K562 (cell line): ENCODE measurements around the gene UPK2. TPM values are rescaled to one million over a fixed set of nuclear protein-coding genes. Genes with fewer than 3 reads are reported as not detected.

Source experiments
- FOSL1 ChIP-seq: fragments of 200-800 bp; sonication (Bioruptor generic); conservative IDR thresholded peaks from 2 replicates; pipeline ENCODE4 v1.6.1; 2016; ENCODE audit warnings: missing genetic modification characterization, missing compliant biosample characterization
- FOXK1 ChIP-seq: sonication (generic); formaldehyde crosslinking; IDR thresholded peaks from 2 replicates; pipeline ENCODE4 v1.8.0; 2022; ENCODE audit warnings: missing genetic modification reagents, mild to moderate bottlenecking, borderline replicate concordance
- GATAD2A ChIP-seq: fragments of 450-650 bp; IDR thresholded peaks from 2 replicates; pipeline ENCODE4 v1.6.1; 2017
- GTF2A2 ChIP-seq: IDR thresholded peaks from 2 replicates; pipeline ENCODE4 v1.6.1; 2016; ENCODE audit warnings: mild to moderate bottlenecking, missing genetic modification characterization, missing compliant biosample characterization
- MYBL2 ChIP-seq, 2 experiments: fragments of 450-650 bp in 1 of 2; sonication (generic) in 1 of 2; formaldehyde crosslinking in 1 of 2; IDR thresholded peaks; 2 replicates each; pipeline versions ENCODE4 v1.6.1 to v1.8.1; 2017 to 2022; ENCODE audit warnings: borderline replicate concordance in 1 of 2, inconsistent platforms in 1 of 2, low read depth in 1 of 2, mild to moderate bottlenecking in 1 of 2, missing genetic modification reagents in 1 of 2, moderate library complexity in 1 of 2
- SMAD2 ChIP-seq: fragments of 150-350 bp; IDR thresholded peaks from 2 replicates; pipeline ENCODE4 v1.6.1; 2014; ENCODE audit warnings: low read depth, mild to moderate bottlenecking, low read length
- USF2 ChIP-seq: sonication (generic); formaldehyde crosslinking; IDR thresholded peaks from 2 replicates; pipeline ENCODE4 v1.5.0; 2020; ENCODE audit warnings: missing genetic modification reagents
- ZEB2 ChIP-seq: fragments of 450-650 bp; IDR thresholded peaks from 2 replicates; pipeline ENCODE4 v1.6.1; 2016
- ZNF23 ChIP-seq: fragments of 250-450 bp; sonication (Bioruptor Pico); IDR thresholded peaks from 2 replicates; pipeline ENCODE4 v1.4.0; 2020; ENCODE audit warnings: mild to moderate bottlenecking
- ZNF444 ChIP-seq: fragments of 250-450 bp; sonication (Bioruptor Pico); IDR thresholded peaks from 2 replicates; pipeline ENCODE4 v1.4.0; 2020; ENCODE audit warnings: mild to moderate bottlenecking, moderate library complexity
- ZNF75A ChIP-seq: fragments of 450-650 bp; formaldehyde crosslinking; IDR thresholded peaks from 2 replicates; pipeline ENCODE4 v1.4.0; 2020; ENCODE audit warnings: mild to moderate bottlenecking
- polyA plus RNA-seq, 8 experiments: library from polyadenylated mRNA; depleted of rRNA in 4 of 8; stranded (reverse) in 5 of 8; unstranded in 3 of 8; fragments of >200 nt; fragmentation: Nextera tagmentation in 2 of 8; fragmentation: Illumina TruSeq in 1 of 8; extraction: Ambion mirVana in 2 of 8; extraction: Trizol in 1 of 8; gene quantifications; 2 replicates each; pipeline versions ENCODE4 v1.2.1 to v1.2.3, GENCODE V29; 2011 to 2014; ENCODE audit warnings: inconsistent platforms in 1 of 8, missing spikeins in 1 of 8
- total RNA-seq, 7 experiments: library from RNA; depleted of rRNA in 6 of 7; stranded (reverse); fragments of >200 nt in 6 of 7; fragmentation: Illumina TruSeq in 2 of 7; extraction: Trizol in 2 of 7; gene quantifications; 2 replicates each; pipeline versions ENCODE4 v1.2.1 to v1.2.3, GENCODE V29; 2011 to 2021; ENCODE audit warnings: low replicate concordance in 1 of 7

UPK2 gene
- total and polyA plus RNA-seq, 9 of the 15 experiments (the other 6 are each of a cell fraction or from before 2014, with no cell fraction given), result not detected

- TF ChIP-seq ZEB2 (no peak), USF2 (CRISPR knock-in tag) (no peak), FOSL1 (tag) (no peak; the same call in 1 of the 2 replicates), ZNF444 (CRISPR knock-in tag) (no peak), ZNF75A (CRISPR knock-in tag) (no peak), FOXK1 (no peak), ZNF23 (no peak), GTF2A2 (no peak), GATAD2A (no peak), SMAD2 (no peak), MYBL2 (IDR thresholded peaks at IDR 0.05; ENCODE audit: low read depth) (no peak), MYBL2 (CRISPR knock-in tag; IDR thresholded peaks at IDR 0.05; ENCODE audit: borderline replicate concordance) (no peak)
- TF ChIP-seq, all 486 proteins: peak for 43
Observed at GRCh38 chr11:118912742-118913410, 43.2 kb upstream of the UPK2 start (continued).
